ENCODE data around the gene UBE4B. TPM values are rescaled to one million over a fixed set of nuclear protein-coding genes. Genes with fewer than 3 reads are reported as not detected.
"Not testable (repeated sequence)": the region's sequence is repeated elsewhere in the genome, so short reads cannot be mapped to it uniquely, and the experiment has no call there.

The UBE4B gene
- total RNA-seq, 1 experiment from 2014 or later, result 31.2 TPM

DNA sequence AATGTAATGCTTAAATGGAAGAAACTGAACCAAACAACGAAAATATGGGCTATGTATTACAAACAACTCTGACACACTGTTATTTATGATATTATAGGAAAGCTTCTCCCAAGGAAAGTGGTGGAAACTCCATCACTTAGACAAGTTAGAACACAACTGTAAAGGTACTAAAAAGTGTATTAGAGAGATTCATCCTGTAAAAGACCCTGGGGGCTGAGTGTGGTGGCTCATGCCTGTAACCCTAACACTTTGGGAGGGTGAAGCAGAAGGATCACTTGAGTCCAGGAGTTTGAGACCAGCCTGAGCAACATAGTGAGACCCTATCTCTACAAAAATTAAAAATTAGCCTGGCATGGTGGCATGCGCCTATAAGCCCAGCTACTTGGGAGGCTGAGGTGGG is 7.4 kb upstream of the UBE4B start:
- ChIA-PET CTCF (interaction anchor here (0.7 kb wide), 1 partner anchor 469 kb away, joined by 3 read pairs; no protein-coding TSS in a partner anchor), POLR2A (no interaction called here)
- H3K4me3 Mint-ChIP-seq (ENCODE audit: unreplicated experiment), result no peak overlapping the region
- no peaks in the 10 kb centered on the region for H3K9me3 Mint-ChIP-seq (ENCODE audit: unreplicated experiment)
- H3K4me1 Mint-ChIP-seq (ENCODE audit: insufficient read depth, unreplicated experiment), result no peaks in the 10 kb centered on the region
- no peak overlapping the region for H3K27ac Mint-ChIP-seq (ENCODE audit: low read depth, unreplicated experiment)
- H3K36me3 Mint-ChIP-seq (ENCODE audit: insufficient read depth, unreplicated experiment), result no peaks in the 10 kb centered on the region
- no peaks in the 10 kb centered on the region for H3K27me3 Mint-ChIP-seq (ENCODE audit: insufficient read depth, unreplicated experiment)
- DNase-seq (ENCODE audit: unreplicated experiment), result no peak
- BruUV-seq (replicated peaks), result no TSS peak
- intact Hi-C loops (cut with micrococcal nuclease), result no loop called here
- TF ChIP-seq, protein P1, sequence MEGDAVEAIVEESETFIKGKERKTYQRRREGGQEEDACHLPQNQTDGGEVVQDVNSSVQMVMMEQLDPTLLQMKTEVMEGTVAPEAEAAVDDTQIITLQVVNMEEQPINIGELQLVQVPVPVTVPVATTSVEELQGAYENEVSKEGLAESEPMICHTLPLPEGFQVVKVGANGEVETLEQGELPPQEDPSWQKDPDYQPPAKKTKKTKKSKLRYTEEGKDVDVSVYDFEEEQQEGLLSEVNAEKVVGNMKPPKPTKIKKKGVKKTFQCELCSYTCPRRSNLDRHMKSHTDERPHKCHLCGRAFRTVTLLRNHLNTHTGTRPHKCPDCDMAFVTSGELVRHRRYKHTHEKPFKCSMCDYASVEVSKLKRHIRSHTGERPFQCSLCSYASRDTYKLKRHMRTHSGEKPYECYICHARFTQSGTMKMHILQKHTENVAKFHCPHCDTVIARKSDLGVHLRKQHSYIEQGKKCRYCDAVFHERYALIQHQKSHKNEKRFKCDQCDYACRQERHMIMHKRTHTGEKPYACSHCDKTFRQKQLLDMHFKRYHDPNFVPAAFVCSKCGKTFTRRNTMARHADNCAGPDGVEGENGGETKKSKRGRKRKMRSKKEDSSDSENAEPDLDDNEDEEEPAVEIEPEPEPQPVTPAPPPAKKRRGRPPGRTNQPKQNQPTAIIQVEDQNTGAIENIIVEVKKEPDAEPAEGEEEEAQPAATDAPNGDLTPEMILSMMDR (IDR thresholded peaks at IDR 0.05; ENCODE audit: unreplicated experiment), result no peak

DNA sequence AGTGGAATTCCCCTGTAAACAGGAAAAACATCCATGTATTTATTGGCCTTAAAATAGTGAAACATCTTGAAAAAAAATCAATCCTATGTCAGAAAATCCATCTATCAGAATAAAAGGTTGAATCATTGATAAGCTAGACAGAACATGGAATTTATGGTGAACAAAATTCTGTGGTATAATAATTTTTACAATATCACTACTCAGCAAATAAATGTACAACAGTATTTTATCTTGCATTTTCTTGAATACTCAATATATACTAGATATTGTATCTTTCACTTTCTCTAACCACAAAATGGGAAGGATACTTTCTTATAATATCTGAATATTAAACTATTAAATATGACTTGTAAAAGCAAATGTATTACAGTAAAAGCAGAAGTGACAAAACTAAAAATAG is 5.7 kb upstream of the UBE4B start:
- Mint-ChIP-seq H3K27me3 (ENCODE audit: insufficient read depth, unreplicated experiment) (no peaks in the 10 kb centered on the region), H3K27ac (ENCODE audit: low read depth, unreplicated experiment) (no peak overlapping the region), H3K36me3 (ENCODE audit: insufficient read depth, unreplicated experiment) (no peaks in the 10 kb centered on the region), H3K9me3 (ENCODE audit: unreplicated experiment) (no peaks in the 10 kb centered on the region), H3K4me1 (ENCODE audit: insufficient read depth, unreplicated experiment) (peaks cover under 1% of the 10 kb centered on the region), H3K4me3 (ENCODE audit: unreplicated experiment) (no peak overlapping the region)
- BruUV-seq (replicated peaks), result no TSS peak
- TF ChIP-seq, protein P1 (IDR thresholded peaks at IDR 0.05; ENCODE audit: unreplicated experiment), result no peak
- intact Hi-C loops (cut with micrococcal nuclease), result no loop called here
- POLR2A ChIA-PET, result no interaction called here
- CTCF ChIA-PET, result no interaction called here
- DNase-seq (ENCODE audit: unreplicated experiment), result no peak

DNA sequence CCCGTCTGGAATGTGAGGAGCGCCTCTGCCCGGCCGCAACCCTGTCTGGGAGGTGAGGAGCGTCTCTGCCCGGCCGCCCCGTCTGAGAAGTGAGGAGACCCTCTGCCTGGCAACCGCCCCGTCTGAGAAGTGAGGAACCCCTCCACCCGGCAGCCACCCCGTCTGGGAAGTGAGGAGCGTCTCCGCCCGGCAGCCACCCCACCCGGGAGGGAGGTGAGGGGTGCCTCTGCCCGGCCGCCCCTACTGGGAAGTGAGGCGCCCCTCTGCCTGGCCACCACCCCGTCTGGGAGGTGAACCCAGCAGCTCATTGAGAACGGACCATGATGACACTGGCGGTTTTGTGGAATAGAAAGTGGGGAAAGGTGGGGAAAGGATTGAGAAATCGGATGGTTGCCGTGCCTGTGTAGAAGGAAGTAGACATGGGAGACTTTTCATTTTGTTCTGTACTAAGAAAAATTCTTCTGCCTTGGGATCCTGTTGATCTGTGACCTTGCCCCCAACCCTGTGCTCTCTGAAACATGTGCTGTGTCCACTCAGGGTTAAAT is 3.7 kb upstream of the UBE4B start:
- H3K36me3 Mint-ChIP-seq (ENCODE audit: insufficient read depth, unreplicated experiment); BruUV-seq (replicated peaks); H3K9me3 Mint-ChIP-seq (ENCODE audit: unreplicated experiment); CTCF ChIA-PET; POLR2A ChIA-PET; H3K27me3 Mint-ChIP-seq (ENCODE audit: insufficient read depth, unreplicated experiment); intact Hi-C loops (cut with micrococcal nuclease); DNase-seq (ENCODE audit: unreplicated experiment); H3K27ac Mint-ChIP-seq (ENCODE audit: low read depth, unreplicated experiment); H3K4me3 Mint-ChIP-seq (ENCODE audit: unreplicated experiment); H3K4me1 Mint-ChIP-seq (ENCODE audit: insufficient read depth, unreplicated experiment): not testable (repeated sequence)

DNA sequence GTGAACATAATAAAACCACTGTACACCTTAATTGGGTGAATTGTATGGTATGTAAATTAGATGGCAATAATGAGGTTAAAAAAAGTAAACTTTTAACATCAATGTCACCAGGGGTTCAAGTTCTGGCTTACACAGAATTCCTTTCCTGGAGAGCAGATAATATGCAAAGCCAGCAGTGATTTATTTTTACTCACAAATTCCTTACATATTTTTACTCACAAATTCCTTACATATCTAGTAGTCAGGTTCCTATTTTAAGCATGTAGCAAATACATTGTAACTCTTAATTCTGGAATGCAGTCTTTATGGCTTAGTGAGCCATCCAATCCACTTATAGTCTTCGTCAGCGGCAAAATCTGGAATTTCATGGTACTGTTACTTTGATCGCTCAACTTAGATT is 1.3 kb upstream of the UBE4B start:
- POLR2A ChIA-PET, result no interaction called here
- no peak for DNase-seq (ENCODE audit: unreplicated experiment)
- CTCF ChIA-PET, result no interaction called here
- BruUV-seq (replicated peaks), result no TSS peak
- peaks cover 11% of the 10 kb centered on the region for H3K36me3 Mint-ChIP-seq (ENCODE audit: insufficient read depth, unreplicated experiment)
- intact Hi-C loops (cut with micrococcal nuclease), result loop anchor here (5.0 kb wide), 2 partner anchors 76 to 154 kb away; no protein-coding TSS in a partner anchor
- no peaks in the 10 kb centered on the region for H3K27me3 Mint-ChIP-seq (ENCODE audit: insufficient read depth, unreplicated experiment)
- H3K27ac Mint-ChIP-seq (ENCODE audit: low read depth, unreplicated experiment), result no peak overlapping the region
- no peak overlapping the region for H3K4me3 Mint-ChIP-seq (ENCODE audit: unreplicated experiment)
- H3K4me1 Mint-ChIP-seq (ENCODE audit: insufficient read depth, unreplicated experiment), result peaks cover 18% of the 10 kb centered on the region
- no peaks in the 10 kb centered on the region for H3K9me3 Mint-ChIP-seq (ENCODE audit: unreplicated experiment)
- TF ChIP-seq, protein P1 (IDR thresholded peaks at IDR 0.05; ENCODE audit: unreplicated experiment), result no peak

Data from MCF 10A (cell line).